Choroid plexus epithelial cell (primary cell): Measurements from ENCODE around the gene TRIM43.
A peak's percentile ranks its signal among the peaks of the same experiment; 100 is the strongest.
"Not testable (repeated sequence)": the region's sequence is repeated elsewhere in the genome, so short reads cannot be mapped to it uniquely, and the experiment has no call there.

Source experiments
- DNase-seq: peaks from one replicate; pipeline ENCODE4 v3.0.0-alpha.2; 2010; ENCODE audit warnings: low read depth
- H3K4me3 ChIP-seq: 2 replicates; pipeline ENCODE4 v1.5.1; 2011; ENCODE audit warnings: low read depth, mild to moderate bottlenecking, control low read depth, low read length, moderate library complexity
- CTCF ChIP-seq: conservative IDR thresholded peaks from 2 replicates; pipeline ENCODE4 v1.5.1; 2011; ENCODE audit warnings: low read depth, mild to moderate bottlenecking, control low read depth, inconsistent platforms, low read length, moderate library complexity

Gene TRIM43

GRCh38 chr2:95591701-95592100, at the start of gene TRIM43:
TSS of gene TRIM43 (plus strand) at chr2:95592001. CDS start at chr2:95594024, 2,023 bp downstream.
- DNase-seq, H3K4me3 ChIP-seq: not testable (repeated sequence)

GRCh38 chr2:95551055-95551568, 40.7 kb upstream of the TRIM43 start:
- no peak for DNase-seq
- no peak overlapping the region for H3K4me3 ChIP-seq
- TF ChIP-seq CTCF = no peak

GRCh38 chr2:95552911-95553310, 38.9 kb upstream of the TRIM43 start:
- no peak for TF ChIP-seq CTCF
- H3K4me3 ChIP-seq = no peak overlapping the region

GRCh38 chr2:95569170-95569569, 22.6 kb upstream of the TRIM43 start:
- TF ChIP-seq CTCF = no peak
- no peak for DNase-seq
- no peak overlapping the region for H3K4me3 ChIP-seq

More at GRCh38 chr2:95552911-95553310, 38.9 kb upstream of the TRIM43 start:
- DNase-seq = peak; percentile 41

GRCh38 chr2:95573866-95574265, 17.9 kb upstream of the TRIM43 start:
- H3K4me3 ChIP-seq = no peak overlapping the region
- DNase-seq = no peak
- no peak for TF ChIP-seq CTCF

GRCh38 chr2:95574506-95574905, 17.3 kb upstream of the TRIM43 start:
- TF ChIP-seq CTCF = no peak
- H3K4me3 ChIP-seq = no peak overlapping the region
- DNase-seq = no peak

- TF ChIP-seq CTCF = no peak
- H3K4me3 ChIP-seq = no peak overlapping the region
- DNase-seq = no peak
Measured at GRCh38 chr2:95575857-95576256, 15.9 kb upstream of the TRIM43 start.
